Renal pelvis (tissue), 4 donors: ENCODE data around the gene SLC15A3. TPM values are rescaled to one million over a fixed set of nuclear protein-coding genes. Genes with fewer than 3 reads are reported as not detected.

ENCODE experiments used
- DNase-seq: peaks from one replicate; pipeline ENCODE4 v3.0.0-alpha.2; 2013
- polyA plus RNA-seq, 3 donors: library from polyadenylated mRNA; unstranded; fragments of 120-200 nt; gene quantifications; one replicate each; pipeline ENCODE4 v1.2.1, GENCODE V29; 2013; ENCODE audit not compliant: insufficient read length in 3 of 3

Gene SLC15A3
- polyA plus RNA-seq, 3 donors, result 16.9 to 22.2 (median 18.4) TPM

GRCh38 chr11:60897496-60897895 lies 54.5 kb downstream of the SLC15A3 start:
- DNase-seq, result no peak

GRCh38 chr11:60895687-60896086 lies 56.3 kb downstream of the SLC15A3 start:
- DNase-seq, result no peak

GRCh38 chr11:60891103-60891741 lies 60.8 kb downstream of the SLC15A3 start:
- DNase-seq, result no peak

- no peak for DNase-seq
These were observed 61.3 kb downstream of the SLC15A3 start for GRCh38 chr11:60890696-60891095.

GRCh38 chr11:60889869-60890311 lies 62.1 kb downstream of the SLC15A3 start:
- no peak for DNase-seq

- no peak for DNase-seq
These were observed 64.4 kb downstream of the SLC15A3 start for GRCh38 chr11:60887556-60887955.

Other genes with a start within 250 kb of the SLC15A3 start
- gene MS4A18, start 227.5 kb downstream of the SLC15A3 start, polyA plus RNA-seq, result not detected
- gene MS4A15, start 195.3 kb downstream of the SLC15A3 start, polyA plus RNA-seq, result not detected
- gene MS4A10, start 166.8 kb downstream of the SLC15A3 start, polyA plus RNA-seq, result under 1 TPM; 0.10 to 0.24 (median 0.12) TPM
- 10 to 100 TPM; 20.4 to 24.7 (median 23.5) TPM for gene CCDC86, start 110.1 kb downstream of the SLC15A3 start, polyA plus RNA-seq
- under 1 TPM; 0.16 to 0.34 (median 0.24) TPM for gene PTGDR2, start 96.2 kb downstream of the SLC15A3 start, polyA plus RNA-seq
- gene ZP1, start 84.6 kb downstream of the SLC15A3 start, polyA plus RNA-seq, result under 1 TPM in 2 of 3 donors, not detected in 1; 0.10 to 0.11 TPM
- gene PRPF19, start 45.6 kb downstream of the SLC15A3 start, polyA plus RNA-seq, result 100 to 1,000 TPM; 134 to 141 (median 141) TPM
- gene TMEM109, start 38.0 kb downstream of the SLC15A3 start, polyA plus RNA-seq, result 100 to 1,000 TPM in 1 of 3 donors, 10 to 100 TPM in 2; 84.4 to 101 (median 89.5) TPM
- gene TMEM132A, start 27.7 kb downstream of the SLC15A3 start, polyA plus RNA-seq, result 10 to 100 TPM; 70.4 to 97.9 (median 94.0) TPM
- gene CD6, start 19.5 kb upstream of the SLC15A3 start, polyA plus RNA-seq, result 1 to 10 TPM; 1.1 to 2.5 (median 1.8) TPM
- under 1 TPM in 2 of 3 donors, not detected in 1; 0.09 to 0.10 TPM for gene CD5, start 150.3 kb upstream of the SLC15A3 start, polyA plus RNA-seq
- gene VPS37C, start 209.2 kb upstream of the SLC15A3 start, polyA plus RNA-seq, result 10 to 100 TPM; 20.7 to 22.6 (median 20.7) TPM